HepG2 (cell line): ENCODE measurements around the gene SWI5. TPM values are rescaled to one million over a fixed set of nuclear protein-coding genes. Genes with fewer than 3 reads are reported as not detected.

ENCODE experiments used
- ARID4A ChIP-seq: sonication (generic); formaldehyde crosslinking; IDR thresholded peaks from 2 replicates; pipeline ENCODE4 v1.5.0; 2020; ENCODE audit warnings: mild to moderate bottlenecking, missing genetic modification reagents, borderline replicate concordance
- DDIT3 ChIP-seq: sonication (generic); formaldehyde crosslinking; IDR thresholded peaks from 2 replicates; pipeline ENCODE4 v1.4.0; 2020; ENCODE audit warnings: mild to moderate bottlenecking, missing genetic modification reagents
- FOXP1 ChIP-seq, 2 experiments: fragments of 450-650 bp in 1 of 2; IDR thresholded peaks; 2 replicates each; pipeline ENCODE4 v1.6.1; 2017 to 2018; ENCODE audit warnings: antibody characterized with exemption in 1 of 2
- KDM2A ChIP-seq: sonication (generic); formaldehyde crosslinking; IDR thresholded peaks from 2 replicates; pipeline ENCODE4 v1.4.0; 2020; ENCODE audit warnings: low read depth, missing genetic modification reagents, borderline replicate concordance
- MTERF4 ChIP-seq: sonication (generic); formaldehyde crosslinking; IDR thresholded peaks from 2 replicates; pipeline ENCODE4 v1.8.0; 2023; ENCODE audit warnings: mild to moderate bottlenecking, missing genetic modification reagents
- PREB ChIP-seq: sonication (generic); formaldehyde crosslinking; IDR thresholded peaks from 2 replicates; pipeline ENCODE4 v1.4.0; 2020; ENCODE audit warnings: missing genetic modification reagents
- RBM22 ChIP-seq: fragments of 200-400 bp; formaldehyde crosslinking; optimal IDR thresholded peaks from 2 replicates; pipeline ENCODE3; 2017; ENCODE audit warnings: mild to moderate bottlenecking, low read length, moderate library complexity
- RFXANK ChIP-seq: IDR thresholded peaks from 2 replicates; pipeline ENCODE4 v1.6.1; 2016
- TEAD2 ChIP-seq: sonication (generic); formaldehyde crosslinking; IDR thresholded peaks from 2 replicates; pipeline ENCODE4 v1.9.0; 2021; ENCODE audit warnings: missing genetic modification reagents
- ZKSCAN5 ChIP-seq: sonication (generic); formaldehyde crosslinking; IDR thresholded peaks from 2 replicates; pipeline ENCODE4 v1.5.1; 2020; ENCODE audit warnings: mild to moderate bottlenecking, missing genetic modification reagents
- ZNF263 ChIP-seq: sonication (generic); formaldehyde crosslinking; IDR thresholded peaks from 2 replicates; pipeline ENCODE4 v1.4.0; 2020; ENCODE audit warnings: missing genetic modification reagents
- ZNF264 ChIP-seq: sonication (generic); formaldehyde crosslinking; IDR thresholded peaks from 2 replicates; pipeline ENCODE4 v1.4.0; 2020; ENCODE audit warnings: missing genetic modification reagents
- ZNF501 ChIP-seq: sonication (generic); formaldehyde crosslinking; IDR thresholded peaks from 2 replicates; pipeline ENCODE4 v1.5.1; 2020; ENCODE audit warnings: mild to moderate bottlenecking, moderate library complexity, missing genetic modification reagents
- ZNF670 ChIP-seq: sonication (generic); formaldehyde crosslinking; IDR thresholded peaks from 2 replicates; pipeline ENCODE4 v1.8.0; 2022; ENCODE audit warnings: mild to moderate bottlenecking, missing genetic modification reagents, borderline replicate concordance
- polyA plus RNA-seq, 8 experiments: library from polyadenylated mRNA; depleted of rRNA in 3 of 8; stranded (reverse) in 7 of 8; unstranded in 1 of 8; fragments of >200 nt; fragmentation: Illumina TruSeq in 4 of 8; extraction: Trizol in 4 of 8; gene quantifications; 2 replicates each; pipeline versions ENCODE4 v1.2.1 to v1.2.3, GENCODE V29; 2011 to 2016; ENCODE audit warnings: low read depth in 4 of 8, missing spikeins in 1 of 8, mixed read lengths in 1 of 8; ENCODE audit not compliant: insufficient read depth in 1 of 8
- total RNA-seq, 5 experiments: library from RNA; depleted of rRNA; stranded (reverse); fragments of >200 nt; fragmentation: Illumina TruSeq; extraction: Trizol; gene quantifications; 2 replicates each; pipeline ENCODE4 v1.2.3, GENCODE V29; 2016; ENCODE audit warnings: low read depth in 1 of 5
- TF ChIP-seq, protein P1 (sequence below): sonication (generic); formaldehyde crosslinking; IDR thresholded peaks from 2 replicates; pipeline ENCODE4 v1.5.1; 2020; ENCODE audit warnings: mild to moderate bottlenecking, missing genetic modification reagents, moderate library complexity
- TF ChIP-seq, protein P2 (sequence below): sonication (generic); formaldehyde crosslinking; IDR thresholded peaks from 2 replicates; pipeline ENCODE4 v1.4.0; 2020; ENCODE audit warnings: low read depth, mild to moderate bottlenecking, missing genetic modification reagents

Gene SWI5
- total and polyA plus RNA-seq, 2 of the 13 experiments (the other 11 are each of a cell fraction or from before 2014, with no cell fraction given) = 39.2 to 41.0 TPM

- TF ChIP-seq, protein P1, sequence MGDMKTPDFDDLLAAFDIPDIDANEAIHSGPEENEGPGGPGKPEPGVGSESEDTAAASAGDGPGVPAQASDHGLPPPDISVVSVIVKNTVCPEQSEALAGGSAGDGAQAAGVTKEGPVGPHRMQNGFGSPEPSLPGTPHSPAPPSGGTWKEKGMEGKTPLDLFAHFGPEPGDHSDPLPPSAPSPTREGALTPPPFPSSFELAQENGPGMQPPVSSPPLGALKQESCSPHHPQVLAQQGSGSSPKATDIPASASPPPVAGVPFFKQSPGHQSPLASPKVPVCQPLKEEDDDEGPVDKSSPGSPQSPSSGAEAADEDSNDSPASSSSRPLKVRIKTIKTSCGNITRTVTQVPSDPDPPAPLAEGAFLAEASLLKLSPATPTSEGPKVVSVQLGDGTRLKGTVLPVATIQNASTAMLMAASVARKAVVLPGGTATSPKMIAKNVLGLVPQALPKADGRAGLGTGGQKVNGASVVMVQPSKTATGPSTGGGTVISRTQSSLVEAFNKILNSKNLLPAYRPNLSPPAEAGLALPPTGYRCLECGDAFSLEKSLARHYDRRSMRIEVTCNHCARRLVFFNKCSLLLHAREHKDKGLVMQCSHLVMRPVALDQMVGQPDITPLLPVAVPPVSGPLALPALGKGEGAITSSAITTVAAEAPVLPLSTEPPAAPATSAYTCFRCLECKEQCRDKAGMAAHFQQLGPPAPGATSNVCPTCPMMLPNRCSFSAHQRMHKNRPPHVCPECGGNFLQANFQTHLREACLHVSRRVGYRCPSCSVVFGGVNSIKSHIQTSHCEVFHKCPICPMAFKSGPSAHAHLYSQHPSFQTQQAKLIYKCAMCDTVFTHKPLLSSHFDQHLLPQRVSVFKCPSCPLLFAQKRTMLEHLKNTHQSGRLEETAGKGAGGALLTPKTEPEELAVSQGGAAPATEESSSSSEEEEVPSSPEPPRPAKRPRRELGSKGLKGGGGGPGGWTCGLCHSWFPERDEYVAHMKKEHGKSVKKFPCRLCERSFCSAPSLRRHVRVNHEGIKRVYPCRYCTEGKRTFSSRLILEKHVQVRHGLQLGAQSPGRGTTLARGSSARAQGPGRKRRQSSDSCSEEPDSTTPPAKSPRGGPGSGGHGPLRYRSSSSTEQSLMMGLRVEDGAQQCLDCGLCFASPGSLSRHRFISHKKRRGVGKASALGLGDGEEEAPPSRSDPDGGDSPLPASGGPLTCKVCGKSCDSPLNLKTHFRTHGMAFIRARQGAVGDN (CRISPR knock-in tag) = peak; percentile 20
- no peak for TF ChIP-seq PREB (CRISPR knock-in tag)
- TF ChIP-seq FOXP1 (IDR thresholded peaks at IDR 0.05) = no peak
- TF ChIP-seq FOXP1 (CRISPR knock-in tag; IDR thresholded peaks at IDR 0.05) = no peak
- TF ChIP-seq ARID4A (CRISPR knock-in tag) = peak; percentile 52; the same call in 1 of the 2 replicates
- TF ChIP-seq ZNF263 = peak; percentile 61
- no peak for TF ChIP-seq DDIT3 (CRISPR knock-in tag)
- no peak for TF ChIP-seq ZKSCAN5 (CRISPR knock-in tag)
- no peak for TF ChIP-seq TEAD2 (CRISPR knock-in tag)
- peak; percentile 28; the same call in 1 of the 2 replicates for TF ChIP-seq KDM2A
- no peak for TF ChIP-seq RFXANK (CRISPR knock-in tag)
- TF ChIP-seq RBM22 = peak; percentile 57
- 0 out of 2 replicates have a peak, but pooled peaks have one; percentile 48 for TF ChIP-seq ZNF670
- TF ChIP-seq ZNF264 (CRISPR knock-in tag) = 0 out of 2 replicates have a peak, but pooled peaks have one; percentile 49
- TF ChIP-seq ZNF501 (CRISPR knock-in tag) = no peak
- TF ChIP-seq, protein P2, sequence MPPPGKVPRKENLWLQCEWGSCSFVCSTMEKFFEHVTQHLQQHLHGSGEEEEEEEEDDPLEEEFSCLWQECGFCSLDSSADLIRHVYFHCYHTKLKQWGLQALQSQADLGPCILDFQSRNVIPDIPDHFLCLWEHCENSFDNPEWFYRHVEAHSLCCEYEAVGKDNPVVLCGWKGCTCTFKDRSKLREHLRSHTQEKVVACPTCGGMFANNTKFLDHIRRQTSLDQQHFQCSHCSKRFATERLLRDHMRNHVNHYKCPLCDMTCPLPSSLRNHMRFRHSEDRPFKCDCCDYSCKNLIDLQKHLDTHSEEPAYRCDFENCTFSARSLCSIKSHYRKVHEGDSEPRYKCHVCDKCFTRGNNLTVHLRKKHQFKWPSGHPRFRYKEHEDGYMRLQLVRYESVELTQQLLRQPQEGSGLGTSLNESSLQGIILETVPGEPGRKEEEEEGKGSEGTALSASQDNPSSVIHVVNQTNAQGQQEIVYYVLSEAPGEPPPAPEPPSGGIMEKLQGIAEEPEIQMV (CRISPR knock-in tag) = no peak
- peak; percentile 32; the same call in 1 of the 2 replicates for TF ChIP-seq MTERF4
Observed at GRCh38 chr9:128275198-128276007, 673 bp upstream of the SWI5 start, which contains the start of gene GOLGA2 (continued).
